ES-I3 (cell line): ENCODE results near the gene OR10C1.

Experiments used
- H3K36me3 ChIP-seq: 2 replicates; pipeline ENCODE4 v1.6.1; 2013; ENCODE audit warnings: mild to moderate bottlenecking, low read length, control low read depth, moderate library complexity; ENCODE audit not compliant: insufficient read depth
- H3K4me1 ChIP-seq: 2 replicates; pipeline ENCODE4 v1.6.1; 2013; ENCODE audit warnings: mild to moderate bottlenecking, control low read depth, low read length; ENCODE audit not compliant: insufficient read depth
- H3K9ac ChIP-seq: 2 replicates; pipeline ENCODE4 v1.6.1; 2013; ENCODE audit warnings: low read depth, mild to moderate bottlenecking, low read length, moderate library complexity
- H3K9me3 ChIP-seq: 2 replicates; pipeline ENCODE4 v1.6.1; 2013; ENCODE audit warnings: mild to moderate bottlenecking, low read length, moderate library complexity; ENCODE audit not compliant: control insufficient read depth, insufficient read depth

The OR10C1 gene

GRCh38 chr6:29456971-29457370, 17.9 kb downstream of the OR10C1 start, which contains the start of the genes OR11A1 and OR2H1:
TSS of gene OR11A1 (minus strand) at chr6:29457071. CDS start at chr6:29427641, 29,430 bp downstream.
TSS of gene OR2H1 (plus strand) at chr6:29457155. CDS start at chr6:29461770, 4,615 bp downstream.
- Histone ChIP-seq H3K36me3 (no peaks in the 10 kb centered on the region), H3K9me3 (no peaks in the 10 kb centered on the region), H3K4me1 (no peaks in the 10 kb centered on the region), H3K9ac (no peak within 1 kb of the TSS)

- no peaks in the 10 kb centered on the region for H3K9me3 ChIP-seq
- no peaks in the 10 kb centered on the region for H3K4me1 ChIP-seq
- H3K36me3 ChIP-seq = no peaks in the 10 kb centered on the region
- no peak overlapping the region for H3K9ac ChIP-seq
Observed at GRCh38 chr6:29461021-29461814, 22.1 kb downstream of the OR10C1 start.

- Histone ChIP-seq H3K36me3 (no peaks in the 10 kb centered on the region), H3K9ac (no peak overlapping the region), H3K9me3 (no peaks in the 10 kb centered on the region), H3K4me1 (no peaks in the 10 kb centered on the region)
Observed at GRCh38 chr6:29462022-29462421, 22.9 kb downstream of the OR10C1 start.

DNA sequence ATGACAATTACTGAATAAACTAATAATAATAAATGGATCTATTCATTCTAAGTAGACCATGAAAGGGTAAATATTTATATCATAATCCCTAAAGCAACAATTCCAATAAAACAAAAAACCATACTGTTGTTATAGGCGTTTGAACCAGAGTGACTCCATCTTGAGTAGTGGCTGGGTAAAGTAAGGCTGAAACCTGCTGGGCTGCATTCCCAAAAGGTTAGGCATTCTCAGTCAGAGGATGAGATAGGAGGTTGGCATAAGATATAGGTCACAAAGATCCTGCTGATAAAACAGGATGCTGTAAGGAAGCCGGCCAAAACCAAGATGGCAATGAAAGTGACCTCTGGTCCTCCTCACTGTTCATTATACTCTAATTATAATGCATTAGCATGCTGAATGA, 26.2 kb downstream of the OR10C1 start:
- no peaks in the 10 kb centered on the region for H3K4me1 ChIP-seq
- H3K36me3 ChIP-seq = no peaks in the 10 kb centered on the region
- no peaks in the 10 kb centered on the region for H3K9me3 ChIP-seq
- H3K9ac ChIP-seq = no peak overlapping the region

DNA sequence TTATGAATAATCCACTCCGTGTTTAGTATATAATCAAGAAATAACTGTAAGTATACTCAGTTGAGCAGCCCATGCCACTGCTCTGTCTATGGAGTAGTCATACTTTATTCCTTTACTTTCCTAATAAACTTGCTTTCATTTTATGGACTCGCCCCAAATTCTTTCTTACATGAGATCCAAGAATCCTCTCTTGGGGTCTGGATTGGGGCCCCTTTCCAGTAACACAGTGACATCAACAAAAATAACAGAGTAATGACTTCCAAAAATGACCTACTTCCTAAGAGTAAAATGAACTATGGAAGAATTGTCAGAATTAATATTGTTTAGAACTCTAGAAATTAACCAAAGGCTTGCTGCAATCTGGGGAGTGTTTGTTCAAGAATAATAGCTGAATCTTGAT, 26.7 kb downstream of the OR10C1 start:
- Histone ChIP-seq H3K4me1 (no peaks in the 10 kb centered on the region), H3K36me3 (no peaks in the 10 kb centered on the region), H3K9me3 (no peaks in the 10 kb centered on the region), H3K9ac (no peak overlapping the region)

- H3K4me1 ChIP-seq = no peaks in the 10 kb centered on the region
- H3K9me3 ChIP-seq = no peaks in the 10 kb centered on the region
- no peaks in the 10 kb centered on the region for H3K36me3 ChIP-seq
- no peak overlapping the region for H3K9ac ChIP-seq
Observed at GRCh38 chr6:29466241-29466640, 27.1 kb downstream of the OR10C1 start.

- H3K9me3 ChIP-seq = no peaks in the 10 kb centered on the region
- H3K9ac ChIP-seq = no peak overlapping the region
- no peaks in the 10 kb centered on the region for H3K36me3 ChIP-seq
- no peaks in the 10 kb centered on the region for H3K4me1 ChIP-seq
Observed at GRCh38 chr6:29474996-29475395, 35.9 kb downstream of the OR10C1 start.

- Histone ChIP-seq H3K9me3 (no peaks in the 10 kb centered on the region), H3K9ac (no peak overlapping the region), H3K36me3 (no peaks in the 10 kb centered on the region), H3K4me1 (no peaks in the 10 kb centered on the region)
Observed at GRCh38 chr6:29477923-29478450, 38.9 kb downstream of the OR10C1 start.

DNA sequence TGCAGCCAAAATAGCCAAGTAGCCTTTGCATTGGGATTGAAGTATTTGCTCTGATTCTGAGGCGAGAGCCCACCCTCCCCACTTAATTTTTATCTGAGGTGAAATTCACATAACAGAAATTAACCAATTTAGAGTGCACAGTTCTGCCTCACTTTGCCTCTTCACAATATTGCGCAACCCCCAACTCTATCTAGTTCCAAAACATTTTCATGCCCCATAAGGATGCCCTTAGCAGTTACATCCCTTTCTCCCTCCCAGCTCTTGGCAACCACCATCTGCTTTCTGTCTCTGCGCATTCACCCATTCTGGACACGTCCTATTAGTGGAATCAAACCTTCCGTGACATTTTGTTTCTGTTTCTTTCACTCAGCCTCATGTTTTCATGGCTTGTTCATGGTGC, 39.6 kb downstream of the OR10C1 start:
- Histone ChIP-seq H3K9me3 (no peaks in the 10 kb centered on the region), H3K36me3 (no peaks in the 10 kb centered on the region), H3K4me1 (no peaks in the 10 kb centered on the region), H3K9ac (no peak overlapping the region)

- H3K9ac ChIP-seq = no peak overlapping the region
- H3K36me3 ChIP-seq = no peaks in the 10 kb centered on the region
- H3K4me1 ChIP-seq = no peaks in the 10 kb centered on the region
- no peaks in the 10 kb centered on the region for H3K9me3 ChIP-seq
Observed at GRCh38 chr6:29479560-29479959, 40.5 kb downstream of the OR10C1 start.

DNA sequence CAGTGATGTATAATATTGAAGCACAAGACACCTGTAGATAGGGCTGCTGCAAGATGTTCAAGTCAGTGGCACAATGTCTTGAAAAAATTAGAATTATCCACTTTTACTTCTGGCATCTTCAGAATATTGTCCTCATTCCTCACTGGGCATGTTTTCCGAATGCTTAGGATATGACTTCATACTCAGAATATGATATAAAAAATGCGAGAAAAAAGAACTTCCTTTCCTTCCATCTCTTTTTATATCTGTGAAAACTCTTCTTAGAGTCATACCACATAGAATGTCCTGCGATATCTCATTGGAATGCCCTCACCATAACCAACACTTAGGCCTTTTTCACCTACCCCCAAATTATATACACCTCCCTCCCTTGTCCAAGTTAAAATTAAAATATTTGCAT, 44.1 kb downstream of the OR10C1 start:
- Histone ChIP-seq H3K9ac (no peak overlapping the region), H3K4me1 (no peaks in the 10 kb centered on the region), H3K9me3 (no peaks in the 10 kb centered on the region), H3K36me3 (no peaks in the 10 kb centered on the region)

DNA sequence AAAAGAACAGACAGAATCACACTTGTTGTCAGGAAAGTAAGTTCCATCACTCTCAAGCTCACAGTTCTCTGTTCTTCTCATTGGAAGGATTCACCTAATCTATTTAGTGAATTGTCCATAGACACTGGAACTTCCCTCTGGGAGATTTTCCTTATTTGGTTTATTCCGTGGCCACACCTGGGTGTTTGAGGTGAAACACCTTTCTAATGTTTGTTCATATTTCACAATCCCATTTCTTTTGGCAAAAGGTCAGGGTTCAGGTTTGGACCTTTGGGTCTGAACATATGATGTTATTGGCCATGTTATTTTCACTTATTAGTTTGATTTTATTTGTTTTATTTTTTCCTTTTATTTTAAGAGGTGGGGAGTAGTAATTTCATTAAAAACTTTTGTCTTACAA, 44.6 kb downstream of the OR10C1 start:
- Histone ChIP-seq H3K4me1 (no peaks in the 10 kb centered on the region), H3K9ac (no peak overlapping the region), H3K9me3 (no peaks in the 10 kb centered on the region), H3K36me3 (no peaks in the 10 kb centered on the region)

GRCh38 chr6:29486577-29486976, 47.5 kb downstream of the OR10C1 start:
- Histone ChIP-seq H3K9ac (no peak overlapping the region), H3K36me3 (no peaks in the 10 kb centered on the region), H3K9me3 (no peaks in the 10 kb centered on the region), H3K4me1 (no peaks in the 10 kb centered on the region)

- Histone ChIP-seq H3K9me3 (no peaks in the 10 kb centered on the region), H3K36me3 (no peaks in the 10 kb centered on the region), H3K4me1 (no peaks in the 10 kb centered on the region), H3K9ac (no peak overlapping the region)
Observed at GRCh38 chr6:29487131-29487530, 48.0 kb downstream of the OR10C1 start.

- Histone ChIP-seq H3K9ac (no peak within 1 kb of the TSS), H3K36me3 (no peaks in the 10 kb centered on the region), H3K9me3 (no peaks in the 10 kb centered on the region), H3K4me1 (no peaks in the 10 kb centered on the region)
Observed at GRCh38 chr6:29487660-29488059, 48.6 kb downstream of the OR10C1 start, which contains the start of gene MAS1L. TSS of gene MAS1L (minus strand) at chr6:29487956. CDS start at chr6:29487902, 54 bp downstream.
